HepG2 (cell line): ENCODE results near the gene MAPK14. TPM values are rescaled to one million over a fixed set of nuclear protein-coding genes. Genes with fewer than 3 reads are reported as not detected.

Experiments
- ATF5 ChIP-seq: sonication (generic); formaldehyde crosslinking; IDR thresholded peaks from 2 replicates; pipeline ENCODE4 v1.4.0; 2020; ENCODE audit warnings: mild to moderate bottlenecking, low read depth, missing genetic modification reagents
- CBX1 ChIP-seq: IDR thresholded peaks from one replicate; pipeline ENCODE4 v1.6.1; 2016; ENCODE audit warnings: antibody characterized with exemption, low read depth
- CENPX ChIP-seq: sonication (generic); formaldehyde crosslinking; IDR thresholded peaks from 2 replicates; pipeline ENCODE4 v1.9.0; 2021; ENCODE audit warnings: mild to moderate bottlenecking, missing genetic modification reagents, moderate library complexity
- ERF ChIP-seq: IDR thresholded peaks from 2 replicates; pipeline ENCODE4 v1.6.1; 2018; ENCODE audit warnings: missing biosample characterization, missing genetic modification reagents
- ETV5 ChIP-seq: IDR thresholded peaks from 2 replicates; pipeline ENCODE4 v1.6.1; 2018; ENCODE audit warnings: missing biosample characterization, missing genetic modification reagents, inconsistent platforms, borderline replicate concordance
- MED13 ChIP-seq: sonication (generic); formaldehyde crosslinking; IDR thresholded peaks from 2 replicates; pipeline ENCODE4 v1.5.0; 2020; ENCODE audit warnings: missing genetic modification reagents
- MNT ChIP-seq: fragments of 450-650 bp; IDR thresholded peaks from 2 replicates; pipeline ENCODE4 v1.6.1; 2016
- RBM22 ChIP-seq: fragments of 200-400 bp; formaldehyde crosslinking; optimal IDR thresholded peaks from 2 replicates; pipeline ENCODE3; 2017; ENCODE audit warnings: mild to moderate bottlenecking, low read length, moderate library complexity
- SAFB2 ChIP-seq: sonication (generic); formaldehyde crosslinking; IDR thresholded peaks from 2 replicates; pipeline ENCODE4 v1.5.1; 2020; ENCODE audit warnings: missing genetic modification reagents, low read depth, mild to moderate bottlenecking, borderline replicate concordance
- SP4 ChIP-seq: sonication (generic); formaldehyde crosslinking; IDR thresholded peaks from 2 replicates; pipeline ENCODE4 v1.8.1; 2023; ENCODE audit warnings: mild to moderate bottlenecking, missing genetic modification reagents
- TAF1 ChIP-seq: sonication (generic); formaldehyde crosslinking; IDR thresholded peaks from 2 replicates; pipeline ENCODE4 v1.4.0; 2020; ENCODE audit warnings: missing genetic modification reagents
- ZBTB42 ChIP-seq: sonication (generic); formaldehyde crosslinking; IDR thresholded peaks from 2 replicates; pipeline ENCODE4 v1.5.0; 2020; ENCODE audit warnings: mild to moderate bottlenecking, missing genetic modification reagents
- ZFP91 ChIP-seq: sonication (generic); formaldehyde crosslinking; IDR thresholded peaks from 2 replicates; pipeline ENCODE4 v1.9.0; 2022; ENCODE audit warnings: missing genetic modification reagents, mild to moderate bottlenecking, borderline replicate concordance
- ZNF121 ChIP-seq: sonication (generic); formaldehyde crosslinking; IDR thresholded peaks from 2 replicates; pipeline ENCODE4 v1.5.0; 2020; ENCODE audit warnings: mild to moderate bottlenecking, missing genetic modification reagents
- ZNF276 ChIP-seq: sonication (generic); formaldehyde crosslinking; IDR thresholded peaks from 2 replicates; pipeline ENCODE4 v1.4.0; 2020; ENCODE audit warnings: mild to moderate bottlenecking, low read depth, missing genetic modification reagents
- ZNF337 ChIP-seq: sonication (generic); formaldehyde crosslinking; IDR thresholded peaks from 2 replicates; pipeline ENCODE4 v1.5.1; 2020; ENCODE audit warnings: missing genetic modification reagents, low read depth, mild to moderate bottlenecking, borderline replicate concordance
- ZNF484 ChIP-seq: sonication (generic); formaldehyde crosslinking; IDR thresholded peaks from 2 replicates; pipeline ENCODE4 v1.5.1; 2020; ENCODE audit warnings: mild to moderate bottlenecking, low read depth, missing genetic modification reagents, borderline replicate concordance
- ZNF510 ChIP-seq: sonication (generic); formaldehyde crosslinking; IDR thresholded peaks from 2 replicates; pipeline ENCODE4 v1.4.0; 2020; ENCODE audit warnings: low read depth, mild to moderate bottlenecking, missing genetic modification reagents
- ZNF550 ChIP-seq: sonication (generic); formaldehyde crosslinking; IDR thresholded peaks from 2 replicates; pipeline ENCODE4 v1.4.0; 2020; ENCODE audit warnings: mild to moderate bottlenecking, missing genetic modification reagents, borderline replicate concordance
- ZNF772 ChIP-seq: sonication (generic); formaldehyde crosslinking; IDR thresholded peaks from 2 replicates; pipeline ENCODE4 v1.5.0; 2020; ENCODE audit warnings: mild to moderate bottlenecking, missing genetic modification reagents
- ZNF777 ChIP-seq: sonication (generic); formaldehyde crosslinking; IDR thresholded peaks from 2 replicates; pipeline ENCODE4 v1.4.0; 2020; ENCODE audit warnings: missing genetic modification reagents
- ZNF792 ChIP-seq: IDR thresholded peaks from 2 replicates; pipeline ENCODE4 v1.6.1; 2016
- ZNF816 ChIP-seq: sonication (generic); formaldehyde crosslinking; IDR thresholded peaks from 2 replicates; pipeline ENCODE4 v1.8.0; 2022; ENCODE audit warnings: missing genetic modification reagents, mild to moderate bottlenecking, borderline replicate concordance
- polyA plus RNA-seq, 8 experiments: library from polyadenylated mRNA; depleted of rRNA in 3 of 8; stranded (reverse) in 7 of 8; unstranded in 1 of 8; fragments of >200 nt; fragmentation: Illumina TruSeq in 4 of 8; extraction: Trizol in 4 of 8; gene quantifications; 2 replicates each; pipeline versions ENCODE4 v1.2.1 to v1.2.3, GENCODE V29; 2011 to 2016; ENCODE audit warnings: low read depth in 4 of 8, missing spikeins in 1 of 8, mixed read lengths in 1 of 8; ENCODE audit not compliant: insufficient read depth in 1 of 8
- total RNA-seq, 5 experiments: library from RNA; depleted of rRNA; stranded (reverse); fragments of >200 nt; fragmentation: Illumina TruSeq; extraction: Trizol; gene quantifications; 2 replicates each; pipeline ENCODE4 v1.2.3, GENCODE V29; 2016; ENCODE audit warnings: low read depth in 1 of 5
- TF ChIP-seq, protein P1 (sequence below): sonication (generic); formaldehyde crosslinking; IDR thresholded peaks from 2 replicates; pipeline ENCODE4 v1.4.0; 2020; ENCODE audit warnings: mild to moderate bottlenecking, missing genetic modification reagents

The MAPK14 gene
- total and polyA plus RNA-seq, 2 of the 13 experiments (the other 11 are each of a cell fraction or from before 2014, with no cell fraction given), result 66.3 to 67.3 TPM

DNA sequence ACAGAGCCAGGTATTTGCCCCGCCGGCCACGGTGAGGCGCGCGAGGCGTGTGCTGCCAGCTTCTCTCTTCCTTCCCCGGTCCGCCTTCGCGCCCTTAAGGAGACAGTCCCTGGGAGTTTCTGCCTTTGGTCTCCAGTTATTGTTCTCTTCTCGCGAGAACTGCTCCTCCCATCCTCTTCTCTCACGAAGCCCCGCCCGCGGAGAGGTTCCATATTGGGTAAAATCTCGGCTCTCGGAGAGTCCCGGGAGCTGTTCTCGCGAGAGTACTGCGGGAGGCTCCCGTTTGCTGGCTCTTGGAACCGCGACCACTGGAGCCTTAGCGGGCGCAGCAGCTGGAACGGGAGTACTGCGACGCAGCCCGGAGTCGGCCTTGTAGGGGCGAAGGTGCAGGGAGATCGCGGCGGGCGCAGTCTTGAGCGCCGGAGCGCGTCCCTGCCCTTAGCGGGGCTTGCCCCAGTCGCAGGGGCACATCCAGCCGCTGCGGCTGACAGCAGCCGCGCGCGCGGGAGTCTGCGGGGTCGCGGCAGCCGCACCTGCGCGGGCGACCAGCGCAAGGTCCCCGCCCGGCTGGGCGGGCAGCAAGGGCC lies at the start of gene MAPK14 (continued):
- TF ChIP-seq ZFP91 (CRISPR knock-in tag) (peak; percentile 98), ETV5 (CRISPR knock-in tag) (peak; percentile 54; the same call in 1 of the 2 replicates), ZNF337 (CRISPR knock-in tag) (peak; percentile 65; the same call in 1 of the 2 replicates), ZNF550 (no peak), ZBTB42 (CRISPR knock-in tag) (no peak; the same call in 1 of the 2 replicates), SP4 (peak; percentile 77; the same call in 1 of the 2 replicates), ZNF121 (CRISPR knock-in tag) (no peak), ZNF510 (CRISPR knock-in tag) (no peak), ERF (peak; percentile 92), RBM22 (peak; percentile 78), SAFB2 (CRISPR knock-in tag) (peak; percentile 99), ATF5 (CRISPR knock-in tag) (0 out of 2 replicates have a peak, but pooled peaks have one; percentile 4), TAF1 (CRISPR knock-in tag) (peak; percentile 94), MED13 (CRISPR knock-in tag) (peak; percentile 42; the same call in 1 of the 2 replicates), ZNF777 (0 out of 2 replicates have a peak, but pooled peaks have one; percentile 45), ZNF484 (CRISPR knock-in tag) (no peak), ZNF276 (CRISPR knock-in tag) (peak; percentile 99), CENPX (CRISPR knock-in tag) (no peak), CBX1 (no peak), ZNF792 (CRISPR knock-in tag) (peak; percentile 71), ZNF772 (peak; percentile 81; the same call in 1 of the 2 replicates), MNT (no peak), ZNF816 (CRISPR knock-in tag) (no peak)
- TF ChIP-seq, protein P1, sequence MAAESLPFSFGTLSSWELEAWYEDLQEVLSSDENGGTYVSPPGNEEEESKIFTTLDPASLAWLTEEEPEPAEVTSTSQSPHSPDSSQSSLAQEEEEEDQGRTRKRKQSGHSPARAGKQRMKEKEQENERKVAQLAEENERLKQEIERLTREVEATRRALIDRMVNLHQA, result 0 out of 2 replicates have a peak, but pooled peaks have one; percentile 20
